Memory B cell (primary cell): Measurements from ENCODE around the gene CSTB.

ENCODE experiments used
- ATAC-seq: fragments of 150-1000 bp; cut with Tn5 transposase; 2 replicates; pipeline ENCODE4 v1.10.0; 2021; ENCODE audit warnings: low read depth, mild to moderate bottlenecking, moderate library complexity
- DNase-seq, 2 donors: peaks; one replicate each; pipeline ENCODE4 v3.0.0; 2022; ENCODE audit warnings: low spot score in 2 of 2
- H3K27ac Mint-ChIP-seq: one replicate; pipeline ENCODE4 v1.8.0; 2022; ENCODE audit warnings: mild to moderate bottlenecking, moderate library complexity, mixed read lengths
- H3K27me3 Mint-ChIP-seq: one replicate; pipeline ENCODE4 v1.8.0; 2022; ENCODE audit warnings: mixed read lengths
- H3K36me3 Mint-ChIP-seq: one replicate; pipeline ENCODE4 v1.8.0; 2022; ENCODE audit warnings: mild to moderate bottlenecking, mixed read lengths
- H3K4me1 Mint-ChIP-seq: one replicate; pipeline ENCODE4 v1.8.0; 2022; ENCODE audit warnings: mixed read lengths
- H3K4me3 Mint-ChIP-seq: one replicate; pipeline ENCODE4 v1.8.0; 2022; ENCODE audit warnings: mild to moderate bottlenecking, moderate library complexity, mixed read lengths
- H3K9me3 Mint-ChIP-seq: one replicate; pipeline ENCODE4 v1.8.0; 2022; ENCODE audit warnings: mixed read lengths

The CSTB gene

GRCh38 chr21:43789276-43790009, 13.3 kb upstream of the CSTB start, which contains the start of gene RRP1:
TSS of gene RRP1 (plus strand) at chr21:43789577. CDS start at chr21:43789630, 53 bp downstream.
- Mint-ChIP-seq H3K27me3 (no peaks in the 10 kb centered on the region), H3K36me3 (peaks cover 6% of the 10 kb centered on the region), H3K9me3 (no peaks in the 10 kb centered on the region), H3K4me3 (peak within 1 kb of the TSS; percentile 95), H3K4me1 (peaks cover 7% of the 10 kb centered on the region), H3K27ac (peak within 1 kb of the TSS; percentile 75)
- peak; percentile 99 to 100 for DNase-seq
- ATAC-seq, result peak; percentile 85

GRCh38 chr21:43786807-43787440, 10.8 kb upstream of the CSTB start:
- H3K4me3 Mint-ChIP-seq, result no peak overlapping the region
- H3K27ac Mint-ChIP-seq, result no peak overlapping the region
- ATAC-seq (no peak), DNase-seq (no peak)
- no peaks in the 10 kb centered on the region for H3K9me3 Mint-ChIP-seq
- peaks cover 7% of the 10 kb centered on the region for H3K4me1 Mint-ChIP-seq
- peaks cover 2% of the 10 kb centered on the region for H3K36me3 Mint-ChIP-seq
- no peaks in the 10 kb centered on the region for H3K27me3 Mint-ChIP-seq

GRCh38 chr21:43786300-43786806, 10.2 kb upstream of the CSTB start:
- Mint-ChIP-seq H3K4me1 (peaks cover 7% of the 10 kb centered on the region), H3K27me3 (no peaks in the 10 kb centered on the region), H3K36me3 (no peaks in the 10 kb centered on the region), H3K9me3 (no peaks in the 10 kb centered on the region), H3K27ac (no peak overlapping the region), H3K4me3 (no peak overlapping the region)
- ATAC-seq, result no peak
- DNase-seq, result no peak

GRCh38 chr21:43785134-43785533, 9.0 kb upstream of the CSTB start:
- no peaks in the 10 kb centered on the region for H3K9me3 Mint-ChIP-seq
- DNase-seq (no peak), ATAC-seq (no peak)
- H3K27ac Mint-ChIP-seq, result no peak overlapping the region
- H3K4me1 Mint-ChIP-seq, result peaks cover 3% of the 10 kb centered on the region
- no peaks in the 10 kb centered on the region for H3K27me3 Mint-ChIP-seq
- no peaks in the 10 kb centered on the region for H3K36me3 Mint-ChIP-seq
- H3K4me3 Mint-ChIP-seq, result no peak overlapping the region

- no peak overlapping the region for H3K4me3 Mint-ChIP-seq
- H3K27me3 Mint-ChIP-seq, result no peaks in the 10 kb centered on the region
- no peak for DNase-seq
- H3K36me3 Mint-ChIP-seq, result no peaks in the 10 kb centered on the region
- no peaks in the 10 kb centered on the region for H3K9me3 Mint-ChIP-seq
- peaks cover 9% of the 10 kb centered on the region for H3K4me1 Mint-ChIP-seq
- H3K27ac Mint-ChIP-seq, result no peak overlapping the region
- ATAC-seq, result no peak
Observed at GRCh38 chr21:43783098-43783700, 7.1 kb upstream of the CSTB start.

GRCh38 chr21:43782431-43783097, 6.5 kb upstream of the CSTB start:
- H3K4me3 Mint-ChIP-seq, result no peak overlapping the region
- DNase-seq (no peak), ATAC-seq (no peak)
- H3K27me3 Mint-ChIP-seq, result no peaks in the 10 kb centered on the region
- H3K36me3 Mint-ChIP-seq, result no peaks in the 10 kb centered on the region
- no peak overlapping the region for H3K27ac Mint-ChIP-seq
- peaks cover 9% of the 10 kb centered on the region for H3K4me1 Mint-ChIP-seq
- H3K9me3 Mint-ChIP-seq, result no peaks in the 10 kb centered on the region

- H3K4me1 Mint-ChIP-seq, result peaks cover 9% of the 10 kb centered on the region
- DNase-seq, result no peak
- H3K9me3 Mint-ChIP-seq, result no peaks in the 10 kb centered on the region
Observed at GRCh38 chr21:43781846-43782245, 5.7 kb upstream of the CSTB start.

GRCh38 chr21:43779660-43780059, 3.6 kb upstream of the CSTB start:
- Mint-ChIP-seq H3K27me3 (no peaks in the 10 kb centered on the region), H3K9me3 (no peaks in the 10 kb centered on the region), H3K4me3 (no peak overlapping the region), H3K4me1 (peaks cover 14% of the 10 kb centered on the region), H3K27ac (no peak overlapping the region), H3K36me3 (no peaks in the 10 kb centered on the region)
- no peak for DNase-seq
- ATAC-seq, result no peak

More at GRCh38 chr21:43781846-43782245, 5.7 kb upstream of the CSTB start:
- Mint-ChIP-seq H3K27ac (no peak overlapping the region), H3K4me3 (no peak overlapping the region), H3K27me3 (no peaks in the 10 kb centered on the region), H3K36me3 (no peaks in the 10 kb centered on the region)
- ATAC-seq, result no peak

- ATAC-seq (no peak), DNase-seq (no peak)
- Mint-ChIP-seq H3K4me3 (no peak overlapping the region), H3K9me3 (no peaks in the 10 kb centered on the region), H3K4me1 (peaks cover 14% of the 10 kb centered on the region), H3K36me3 (peaks cover 5% of the 10 kb centered on the region), H3K27ac (no peak overlapping the region), H3K27me3 (no peaks in the 10 kb centered on the region)
Observed at GRCh38 chr21:43778469-43779335, 2.6 kb upstream of the CSTB start.

- Mint-ChIP-seq H3K27me3 (no peaks in the 10 kb centered on the region), H3K4me3 (no peak overlapping the region), H3K4me1 (peaks cover 14% of the 10 kb centered on the region), H3K9me3 (no peaks in the 10 kb centered on the region), H3K36me3 (peaks cover 11% of the 10 kb centered on the region), H3K27ac (no peak overlapping the region)
- ATAC-seq (no peak), DNase-seq (no peak)
Observed at GRCh38 chr21:43777953-43778352, 1.8 kb upstream of the CSTB start.

- Mint-ChIP-seq H3K27ac (no peak overlapping the region), H3K4me3 (peak overlapping the region; percentile 86), H3K4me1 (peaks cover 21% of the 10 kb centered on the region), H3K9me3 (no peaks in the 10 kb centered on the region), H3K36me3 (peaks cover 13% of the 10 kb centered on the region), H3K27me3 (no peaks in the 10 kb centered on the region)
- DNase-seq (no peak), ATAC-seq (no peak)
Observed at GRCh38 chr21:43775190-43775589, 918 bp downstream of the CSTB start.

GRCh38 chr21:43774163-43774562, 1.9 kb downstream of the CSTB start:
- Mint-ChIP-seq H3K9me3 (no peaks in the 10 kb centered on the region), H3K4me1 (peaks cover 19% of the 10 kb centered on the region), H3K27ac (no peak overlapping the region), H3K4me3 (no peak overlapping the region), H3K36me3 (peaks cover 13% of the 10 kb centered on the region), H3K27me3 (no peaks in the 10 kb centered on the region)
- ATAC-seq (no peak), DNase-seq (no peak)

- DNase-seq (no peak), ATAC-seq (no peak)
- Mint-ChIP-seq H3K36me3 (peaks cover 13% of the 10 kb centered on the region), H3K9me3 (no peaks in the 10 kb centered on the region), H3K4me3 (no peak overlapping the region), H3K27ac (peak overlapping the region; percentile 31), H3K4me1 (peaks cover 14% of the 10 kb centered on the region), H3K27me3 (peaks cover 4% of the 10 kb centered on the region)
Observed at GRCh38 chr21:43772425-43772821, 3.7 kb downstream of the CSTB start.
